NCI-H526 (cell line): Measurements from ENCODE around the gene ZFP42.
A peak's percentile ranks its signal among the peaks of the same experiment; 100 is the strongest.
"Not testable (repeated sequence)": the region's sequence is repeated elsewhere in the genome, so short reads cannot be mapped to it uniquely, and the experiment has no call there.

Experiments
- DNase-seq, 2 experiments: peaks; one replicate each; lab custom pipeline; 2025; lab: John Stamatoyannopoulos, UW

The ZFP42 gene

DNA sequence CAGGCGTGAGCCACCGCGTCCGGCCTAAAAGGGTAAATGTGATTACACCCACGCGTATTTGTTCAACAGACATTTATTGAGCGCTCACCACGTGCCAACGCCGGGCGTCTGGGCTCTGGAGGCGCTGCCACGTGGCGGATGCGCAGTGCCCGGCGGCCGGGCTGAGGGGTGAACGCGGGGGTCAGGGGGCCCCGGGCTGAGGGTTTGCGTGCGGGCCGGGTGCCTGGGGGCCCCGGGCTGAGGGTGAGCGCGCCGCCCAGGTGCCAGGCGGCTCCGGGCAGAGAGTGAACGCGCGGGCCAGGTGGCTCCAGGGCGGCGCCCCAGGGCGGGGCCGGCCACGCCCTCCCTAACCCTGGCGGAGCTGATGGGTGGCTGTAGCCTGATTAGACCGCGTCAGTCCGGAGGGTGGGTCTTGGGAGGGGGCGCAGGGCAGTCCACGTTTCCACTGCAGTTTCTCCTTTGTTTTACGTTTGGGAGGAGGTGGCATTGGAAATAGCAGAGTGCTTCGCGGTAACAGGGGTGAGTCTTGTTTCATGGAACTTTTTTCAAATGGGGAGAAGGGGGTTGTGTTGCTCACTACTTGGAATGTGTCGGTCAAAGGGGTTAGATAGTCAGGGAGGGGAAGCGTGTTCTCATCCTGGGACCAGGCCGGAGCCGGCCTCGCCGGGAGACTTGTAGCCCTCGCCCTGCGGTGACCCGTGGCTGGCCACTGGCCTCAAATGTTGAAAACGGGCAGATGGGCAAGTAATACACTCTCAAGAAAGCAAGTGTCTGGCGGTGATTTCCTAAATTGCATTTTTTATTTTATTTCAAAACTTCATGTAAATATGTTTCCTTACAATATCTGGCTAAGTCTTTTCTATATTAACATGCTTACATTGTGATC is at the start of gene ZFP42:
TSS of gene ZFP42 (plus strand) at position 450 of the 886 bp plus-strand sequence. CDS start 7,037 bp downstream, outside the sequence.
- no peak for DNase-seq

DNA sequence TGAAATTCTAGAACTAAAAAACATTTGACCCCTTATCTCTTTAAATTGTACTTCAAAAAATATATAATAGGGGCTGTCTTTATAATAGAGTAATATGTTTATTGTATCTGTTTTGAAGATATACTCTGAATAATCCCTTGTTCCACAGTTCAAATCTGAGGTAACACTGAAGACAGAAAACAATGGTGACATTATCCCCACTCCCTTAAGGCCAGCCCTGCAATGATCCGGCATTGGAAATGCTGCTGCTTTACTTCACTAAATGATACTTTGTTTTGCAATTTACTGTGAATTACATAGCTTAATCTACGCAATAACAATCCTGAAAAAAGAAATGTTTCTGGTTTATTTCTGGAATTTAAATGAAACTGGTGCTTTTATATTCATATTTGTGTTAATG is 34.4 kb upstream of the ZFP42 start:
- DNase-seq: no peak

- DNase-seq: no peak
These were observed 33.6 kb upstream of the ZFP42 start for GRCh38 chr4:187961961-187962360.

DNA sequence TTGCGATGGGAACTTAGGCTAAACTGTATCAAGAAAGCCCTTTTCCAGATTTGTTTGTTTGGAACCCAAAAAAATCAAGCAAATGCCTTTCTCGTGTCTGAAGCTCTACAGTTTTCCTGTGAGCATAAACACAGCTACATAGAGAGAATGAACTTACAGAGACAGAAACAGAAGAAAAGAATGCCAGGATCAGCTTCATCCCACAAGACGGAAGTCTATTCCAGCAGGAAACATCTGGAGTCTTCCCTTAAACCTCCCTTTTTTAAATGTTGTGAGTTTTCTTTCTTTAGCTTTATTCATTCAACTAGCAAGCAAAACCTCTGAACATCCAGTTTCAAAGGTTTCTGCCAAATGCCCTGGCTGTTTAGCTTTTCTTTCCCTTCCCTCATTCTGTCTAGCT is 32.6 kb upstream of the ZFP42 start:
- DNase-seq: no peak

- DNase-seq: no peak
These were observed 29.8 kb upstream of the ZFP42 start for GRCh38 chr4:187965726-187966125.

GRCh38 chr4:187972135-187972534 is 23.4 kb upstream of the ZFP42 start:
- DNase-seq: no peak

GRCh38 chr4:187983746-187984145 is 11.8 kb upstream of the ZFP42 start:
- DNase-seq: no peak

DNA sequence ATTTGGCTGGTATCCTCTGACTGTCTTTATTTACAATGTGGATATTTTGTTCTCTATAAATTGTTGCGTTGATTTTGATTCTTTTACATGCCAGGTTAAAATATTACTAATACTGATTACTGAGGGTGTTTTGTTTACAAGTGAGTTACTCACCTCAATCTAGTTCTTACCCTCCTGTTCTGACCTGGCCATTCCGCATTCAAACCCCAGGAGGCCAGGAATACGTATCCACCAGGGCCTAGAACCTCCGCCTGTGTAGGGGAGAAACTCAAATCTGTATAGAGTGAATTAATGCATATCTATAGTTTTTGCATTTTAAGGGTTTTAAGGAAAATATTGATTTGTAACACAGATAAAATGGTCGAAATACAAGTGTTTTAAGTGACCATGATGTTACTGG is 2.6 kb upstream of the ZFP42 start:
- DNase-seq: no peak

GRCh38 chr4:187993827-187994226 is 1.7 kb upstream of the ZFP42 start:
- peak in 1 of 2 experiments; percentile 14 for DNase-seq

DNA sequence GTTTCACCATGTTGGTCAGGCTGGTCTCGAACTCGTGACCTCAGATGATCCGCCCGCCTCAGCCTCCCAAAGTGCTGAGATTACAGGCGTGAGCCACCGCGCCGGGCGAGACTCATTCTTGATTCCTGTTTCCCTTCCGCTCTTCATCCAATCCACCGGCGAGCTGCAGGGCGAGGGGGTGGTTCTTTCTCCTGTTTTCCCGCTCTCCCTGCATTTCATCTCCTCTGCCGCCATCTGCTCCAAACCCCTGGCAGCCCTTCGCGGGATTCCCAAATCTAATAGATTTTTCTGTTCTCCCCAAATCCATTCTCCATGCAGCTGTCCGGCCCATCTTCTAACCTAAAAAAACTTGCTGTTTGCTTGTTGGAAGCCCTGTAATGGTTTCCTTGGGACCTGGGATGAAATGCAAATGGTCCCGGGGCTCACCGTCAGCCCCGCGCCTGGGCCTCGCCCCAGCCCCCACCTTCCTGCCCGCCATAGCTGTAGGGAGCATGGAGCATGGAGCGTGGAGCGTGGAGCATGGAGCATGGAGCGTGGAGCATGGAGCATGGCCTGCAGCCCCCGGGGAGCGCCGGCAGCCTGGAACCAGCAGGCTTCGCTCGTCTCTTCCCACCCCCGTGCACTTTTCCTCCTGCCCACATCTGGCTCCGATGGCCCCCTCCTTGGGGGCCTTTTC is 1.1 kb downstream of the ZFP42 start:
- DNase-seq: no peak

- not testable (repeated sequence) for DNase-seq
These were observed 2.4 kb downstream of the ZFP42 start for GRCh38 chr4:187997991-187998390.

DNA sequence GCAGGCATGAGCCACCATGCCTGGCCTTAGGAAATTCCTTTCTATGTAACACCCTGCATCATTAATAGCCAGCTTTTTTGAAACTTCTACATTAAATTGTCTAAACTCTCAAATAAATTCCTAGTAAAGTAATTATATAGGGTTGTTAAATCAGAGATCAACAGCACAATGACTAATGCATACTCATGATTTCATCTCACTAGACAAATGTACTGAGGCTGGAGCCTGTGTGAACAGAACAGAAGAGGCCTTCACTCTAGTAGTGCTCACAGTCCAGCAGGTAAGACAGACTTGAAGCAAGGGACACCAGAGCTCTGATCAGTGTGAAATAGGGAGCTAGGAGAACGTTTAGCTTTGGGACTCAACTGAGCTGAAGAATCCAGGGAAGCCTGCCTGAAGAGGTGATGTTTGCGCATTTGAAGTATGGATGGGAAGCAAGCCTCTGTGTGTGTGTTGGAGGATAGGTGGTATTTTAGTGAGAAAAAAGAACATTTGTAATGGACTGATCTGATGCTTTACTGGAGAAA is 3.9 kb downstream of the ZFP42 start:
- no peak for DNase-seq

DNA sequence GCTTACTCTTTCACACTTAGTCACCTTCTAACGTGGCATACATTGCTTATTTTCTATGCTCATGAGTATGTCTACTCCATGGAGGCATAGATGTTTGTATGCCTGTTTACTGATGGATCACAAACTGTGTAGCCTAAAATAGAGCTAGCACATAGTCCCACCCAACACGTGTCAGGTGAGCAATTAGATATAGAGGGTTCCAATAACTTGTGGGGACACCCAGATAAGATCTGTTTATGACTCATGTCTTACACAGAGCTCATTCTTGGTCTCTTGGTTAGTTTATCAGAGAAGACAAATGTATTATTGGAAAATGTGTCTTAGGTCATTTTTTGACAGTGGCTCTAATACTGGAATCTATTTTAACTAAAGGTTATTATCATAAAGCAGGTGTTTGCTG is 6.8 kb downstream of the ZFP42 start:
- no peak for DNase-seq

DNA sequence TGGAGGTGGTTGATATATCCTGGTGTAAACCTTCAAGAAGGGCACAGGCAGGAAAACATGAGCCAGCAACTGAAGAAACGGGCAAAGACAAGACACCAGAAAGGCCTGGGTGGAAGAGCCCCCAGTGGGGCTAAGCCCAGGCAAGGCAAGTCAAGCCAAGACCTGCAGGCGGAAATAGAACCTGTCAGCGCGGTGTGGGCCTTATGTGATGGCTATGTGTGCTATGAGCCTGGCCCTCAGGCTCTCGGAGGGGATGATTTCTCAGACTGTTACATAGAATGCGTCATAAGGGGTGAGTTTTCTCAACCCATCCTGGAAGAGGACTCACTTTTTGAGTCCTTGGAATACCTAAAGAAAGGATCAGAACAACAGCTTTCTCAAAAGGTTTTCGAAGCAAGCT is 7.2 kb downstream of the ZFP42 start:
- peak in 1 of 2 experiments; percentile 22 for DNase-seq

DNA sequence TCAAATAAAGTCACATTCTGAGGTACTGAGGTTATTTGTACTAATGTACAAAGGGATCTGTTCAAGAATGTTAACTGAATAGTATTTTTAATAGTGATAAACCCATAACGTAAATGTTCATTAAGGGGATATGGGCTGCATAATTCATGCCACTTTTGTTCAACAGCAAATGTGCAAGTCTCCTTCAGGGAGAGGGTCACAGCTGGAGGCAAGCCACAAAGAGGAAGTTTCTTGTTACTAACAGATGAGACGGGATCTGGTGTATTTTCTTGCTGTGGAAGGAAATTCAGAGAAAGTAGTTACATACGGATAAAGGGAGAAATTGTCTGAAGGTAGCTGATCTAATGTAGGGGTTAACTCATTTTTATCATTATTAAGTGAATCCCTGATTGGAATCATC is 10.0 kb downstream of the ZFP42 start:
- no peak for DNase-seq

- DNase-seq: no peak
These were observed 10.8 kb downstream of the ZFP42 start for GRCh38 chr4:188006285-188006848.

- no peak for DNase-seq
These were observed 12.8 kb downstream of the ZFP42 start for GRCh38 chr4:188008377-188008776.

DNA sequence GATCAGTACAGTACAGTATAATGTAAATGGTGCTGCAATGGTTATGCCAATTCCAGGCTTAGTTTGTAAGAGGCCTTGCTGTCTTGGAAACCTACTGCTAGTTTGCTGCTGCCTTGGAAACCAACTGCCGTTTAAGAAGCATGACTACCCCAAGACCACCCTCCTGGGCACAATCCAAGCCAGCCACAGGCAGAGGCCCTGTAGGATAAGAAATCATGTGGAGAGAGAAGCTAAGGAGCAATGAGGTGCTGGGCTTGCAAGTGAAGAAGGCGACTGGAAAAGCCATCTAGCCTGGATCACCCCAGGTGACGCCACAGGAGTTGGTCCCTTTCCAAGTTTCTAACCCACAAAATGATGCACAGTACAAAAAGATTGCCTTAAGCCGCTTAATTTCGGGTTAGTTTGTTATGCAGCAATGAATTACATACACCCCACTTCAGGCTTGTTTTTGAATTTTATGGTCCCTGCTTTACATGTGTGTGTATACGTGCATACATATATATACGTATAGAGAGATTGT is 16.9 kb downstream of the ZFP42 start:
- DNase-seq: no peak

DNA sequence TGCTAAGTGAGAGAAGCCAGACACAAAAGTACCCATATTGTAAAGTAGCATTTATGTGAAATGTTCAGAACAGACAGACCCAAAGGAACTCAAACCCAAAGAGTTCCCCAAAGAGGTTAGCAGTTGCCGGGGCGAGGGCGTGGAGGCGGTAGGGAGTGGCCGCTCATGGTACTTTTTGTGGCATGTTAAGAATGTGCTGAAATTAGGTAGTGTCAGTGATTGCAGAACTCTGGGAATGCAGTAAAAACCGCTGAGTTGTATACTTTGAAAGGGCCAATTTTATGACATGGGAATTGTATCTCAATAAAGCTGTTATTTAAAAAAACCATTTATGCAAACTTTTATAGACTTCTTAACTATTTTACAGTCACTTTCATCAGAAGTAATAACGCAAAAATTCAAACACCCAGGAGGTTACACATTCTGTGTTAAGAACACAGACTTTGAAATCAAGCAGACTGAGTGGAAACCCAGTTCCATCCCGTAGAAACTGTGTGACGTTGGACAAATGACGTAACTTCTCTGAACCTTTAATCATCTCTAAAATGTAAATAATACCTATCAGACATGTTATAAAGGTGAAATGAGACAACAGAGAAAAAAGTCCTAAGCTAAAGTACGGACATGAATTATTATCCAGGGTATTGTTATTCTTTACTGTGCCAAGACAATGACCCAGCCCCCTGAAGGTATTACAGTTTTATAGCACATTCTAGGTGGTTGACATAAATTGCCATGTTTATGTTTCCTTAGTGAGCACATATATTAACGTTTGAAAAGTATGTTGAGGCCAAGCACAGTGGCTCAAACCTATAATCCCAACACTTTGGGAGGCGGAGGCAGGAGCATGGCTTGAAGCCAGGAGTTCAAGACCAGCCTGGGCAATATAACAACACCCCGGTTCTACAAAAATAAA is 19.7 kb downstream of the ZFP42 start:
- no peak for DNase-seq

GRCh38 chr4:188016754-188017153 is 21.2 kb downstream of the ZFP42 start:
- DNase-seq: peak; percentile 60

- no peak for DNase-seq
These were observed 22.7 kb downstream of the ZFP42 start for GRCh38 chr4:188018262-188018661.
